Left lobe of liver (tissue), 2 donors: Measurements from ENCODE around the gene GABBR2. TPM values are rescaled to one million over a fixed set of nuclear protein-coding genes. Genes with fewer than 3 reads are reported as not detected.
"Not testable (repeated sequence)": the region's sequence is repeated elsewhere in the genome, so short reads cannot be mapped to it uniquely, and the experiment has no call there.

Experiments
- ATAC-seq: fragments of 200-7000 bp; cut with Tn5 transposase; one replicate; pipeline ENCODE4 v1.9.1; 2020; ENCODE audit warnings: mild to moderate bottlenecking, moderate library complexity
- DNase-seq: peaks from one replicate; pipeline ENCODE4 v3.0.0-alpha.2; 2020; ENCODE audit warnings: low spot score
- total RNA-seq: library from RNA; stranded (reverse); gene quantifications from one replicate; pipeline ENCODE4 v1.2.1, GENCODE V29; 2021
- donor health status: DM: no; HTN: no; CAD: no; lungs with moderate emphysema.
- donor health status: DM: no; HTN: yes; CAD: no.

Gene GABBR2
- total RNA-seq, 1 donor from 2014 or later = not detected

DNA sequence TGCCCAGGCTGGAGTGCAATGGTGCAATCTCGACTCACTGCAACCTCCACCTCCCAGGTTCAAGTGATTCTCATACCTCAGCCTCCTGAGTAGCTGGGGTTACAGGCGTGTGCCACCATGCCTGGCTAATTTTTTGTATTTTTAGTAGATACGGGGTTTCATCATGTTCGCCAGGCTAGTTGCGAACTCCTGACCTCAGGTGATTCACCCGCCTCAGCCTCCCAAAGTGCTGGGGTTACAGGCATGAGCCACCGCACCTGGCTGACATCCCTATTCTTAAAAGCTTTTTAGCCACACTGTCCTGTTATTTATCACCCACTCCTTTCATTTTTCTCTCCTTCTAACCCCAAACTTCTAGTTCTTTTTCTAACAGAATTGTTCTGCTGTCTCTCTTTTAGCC lies 425.6 kb downstream of the GABBR2 start:
- not testable (repeated sequence) for DNase-seq, ATAC-seq

DNA sequence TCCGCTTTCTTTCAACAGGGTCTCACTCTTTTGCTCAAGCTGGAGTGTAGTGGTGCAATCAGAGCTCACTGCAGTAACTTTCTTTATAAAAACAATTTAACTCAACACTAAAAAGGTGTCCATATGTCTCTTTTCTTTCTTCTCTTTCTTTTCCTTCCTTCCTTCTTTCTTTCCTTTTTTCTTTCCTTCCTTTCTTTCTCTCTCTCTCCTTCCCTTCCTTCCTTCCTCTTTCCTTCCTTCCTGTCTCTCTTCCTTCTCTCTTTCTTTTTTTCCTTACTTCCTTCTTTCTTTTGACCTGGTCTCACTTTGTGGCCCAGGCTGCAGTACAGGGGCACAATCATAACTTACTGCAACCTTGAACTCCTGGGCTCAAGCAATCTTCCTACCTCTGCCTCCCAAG lies 427.5 kb downstream of the GABBR2 start:
- DNase-seq (no peak), ATAC-seq (no peak)

DNA sequence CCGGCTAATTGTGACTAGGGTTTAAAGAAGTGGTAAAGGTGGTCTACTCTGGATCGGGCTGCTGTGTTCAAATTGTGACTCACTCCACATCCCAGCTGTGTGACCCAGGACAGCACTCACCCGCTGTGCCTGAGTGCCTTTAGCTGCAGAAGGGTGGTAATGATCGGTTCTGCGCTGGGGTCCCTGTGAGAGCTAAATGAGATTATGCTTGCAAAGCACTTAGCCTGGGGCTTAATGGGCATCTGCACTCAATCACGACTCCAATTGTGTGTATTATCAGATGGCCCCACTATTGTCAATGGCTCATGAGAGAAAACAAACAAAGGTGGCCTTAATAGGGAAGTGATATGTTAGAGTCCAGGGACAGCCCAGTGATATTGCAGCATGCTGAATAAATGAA lies 428.2 kb downstream of the GABBR2 start:
- DNase-seq (no peak), ATAC-seq (no peak)

DNA sequence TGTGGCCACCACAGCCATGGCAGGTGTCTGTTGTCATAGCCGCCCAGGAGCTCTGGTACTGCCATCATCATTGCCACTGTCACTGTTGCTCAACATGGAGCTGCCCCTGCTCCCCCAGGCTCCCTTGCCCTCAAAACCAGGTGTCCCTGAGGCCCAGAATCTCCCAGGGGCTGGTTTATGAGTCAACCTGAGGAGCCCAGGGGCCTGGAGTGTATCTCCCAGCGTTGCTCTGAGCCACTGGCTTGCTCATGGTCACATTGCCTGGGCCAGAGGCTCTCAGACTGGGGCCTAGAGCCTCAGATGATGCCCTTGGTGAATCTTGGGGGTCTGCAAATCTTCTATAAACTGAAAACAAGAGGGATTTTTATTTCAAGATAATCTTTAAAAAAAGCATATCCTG lies 428.6 kb downstream of the GABBR2 start:
- DNase-seq (no peak), ATAC-seq (no peak)

DNA sequence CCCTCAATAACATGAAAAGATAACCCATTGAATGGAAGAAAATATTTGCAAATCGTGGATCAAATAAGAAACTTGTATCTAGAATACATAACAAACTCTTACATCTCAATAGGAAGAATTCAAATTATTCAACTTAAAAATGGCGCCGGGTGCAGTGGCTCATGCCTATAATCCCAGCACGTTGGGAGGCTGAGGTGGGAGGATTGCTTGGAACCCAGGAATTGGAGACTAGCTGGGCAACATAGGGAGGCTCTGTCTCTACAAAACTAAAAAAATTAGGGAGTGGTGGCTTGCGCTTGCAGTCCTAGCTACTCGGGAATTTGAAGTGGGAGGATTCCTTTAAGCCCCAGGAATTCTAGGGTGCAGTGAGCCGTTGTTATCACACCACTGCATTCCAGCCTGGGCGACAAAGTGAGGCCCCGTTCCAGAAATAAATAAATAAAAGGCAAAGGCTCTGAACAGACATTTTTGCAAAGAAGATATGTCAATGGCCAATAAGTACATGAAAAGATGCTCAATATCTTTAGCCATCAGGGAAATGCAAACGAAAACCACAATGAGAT lies 431.7 kb downstream of the GABBR2 start:
- no peak for DNase-seq
- ATAC-seq = no peak

DNA sequence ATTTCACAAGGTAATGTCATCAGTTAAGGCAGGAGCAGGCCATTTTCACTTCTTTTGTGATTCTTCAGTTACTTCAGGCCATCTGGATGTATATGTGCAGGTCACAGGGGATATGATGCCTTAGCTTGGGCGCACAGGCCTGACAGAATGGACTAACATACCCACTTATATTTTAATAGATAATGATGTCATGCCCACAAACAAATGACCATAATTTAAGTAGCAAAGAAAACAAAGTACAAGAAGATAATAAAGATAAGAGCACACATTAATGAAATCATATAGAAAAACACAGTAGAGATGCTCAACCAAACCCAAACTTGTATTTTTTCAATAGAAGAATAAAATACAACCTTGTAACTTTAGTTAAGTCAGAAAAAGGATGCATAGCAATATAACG lies 433.6 kb downstream of the GABBR2 start:
- no peak for ATAC-seq
- no peak for DNase-seq

DNA sequence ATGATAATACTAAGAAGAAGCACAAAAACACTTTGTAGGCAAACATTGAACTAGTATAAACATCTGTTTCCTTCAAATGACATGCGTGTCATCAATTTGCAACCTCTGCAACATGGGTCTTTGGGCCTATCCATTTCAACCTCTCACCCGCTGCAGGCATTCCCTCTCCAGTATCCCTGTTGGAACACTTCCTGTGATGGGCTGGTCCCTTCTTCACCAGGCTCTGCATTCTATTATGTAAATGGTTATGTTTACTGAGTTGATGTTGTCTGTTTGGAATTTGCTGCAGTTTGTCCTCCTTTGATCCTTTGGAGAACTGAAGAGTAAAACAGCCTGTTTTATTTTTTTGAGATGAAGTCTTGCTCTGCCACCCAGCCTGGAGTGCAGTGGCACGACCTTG lies 436.7 kb downstream of the GABBR2 start:
- DNase-seq (no peak), ATAC-seq (no peak)

DNA sequence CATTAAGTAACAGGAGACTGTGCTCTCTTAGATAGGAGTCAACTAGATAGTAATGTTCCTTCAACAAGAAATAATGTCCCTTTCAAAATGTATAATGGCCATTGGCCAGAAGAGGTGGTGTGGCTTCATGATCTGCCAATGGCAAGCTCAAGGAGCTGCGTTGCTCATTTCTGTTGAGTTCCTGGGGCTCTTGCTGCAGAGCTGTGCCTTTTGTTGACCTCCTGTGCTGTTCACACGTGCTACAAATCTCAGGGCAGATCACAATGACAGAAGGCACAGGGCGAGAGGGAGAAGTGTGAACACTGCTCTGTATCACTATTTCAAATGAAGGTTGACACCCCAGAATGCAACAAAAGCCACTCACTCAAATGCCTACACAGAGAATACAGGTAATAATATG lies 437.3 kb downstream of the GABBR2 start:
- no peak for ATAC-seq
- no peak for DNase-seq

DNA sequence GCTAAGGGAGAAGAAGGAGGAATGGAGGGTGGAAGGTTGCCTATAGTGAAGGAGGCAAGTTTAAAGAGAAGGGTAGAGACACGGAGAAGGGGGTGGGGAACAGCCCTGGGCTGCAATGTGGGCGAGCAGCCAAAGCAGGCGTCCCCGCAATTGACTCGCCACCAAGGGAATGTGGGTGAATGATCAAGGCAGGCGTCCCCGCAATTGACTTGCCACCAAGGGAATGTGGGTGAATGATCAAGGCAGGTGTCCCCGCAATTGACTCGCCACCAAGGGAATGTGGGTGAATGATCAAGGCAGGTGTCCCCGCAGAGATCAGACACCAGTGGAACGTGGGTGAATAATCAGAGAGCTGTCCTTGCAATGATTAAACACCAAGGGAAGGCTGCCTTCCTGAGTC lies 438.5 kb downstream of the GABBR2 start:
- not testable (repeated sequence) for ATAC-seq, DNase-seq

DNA sequence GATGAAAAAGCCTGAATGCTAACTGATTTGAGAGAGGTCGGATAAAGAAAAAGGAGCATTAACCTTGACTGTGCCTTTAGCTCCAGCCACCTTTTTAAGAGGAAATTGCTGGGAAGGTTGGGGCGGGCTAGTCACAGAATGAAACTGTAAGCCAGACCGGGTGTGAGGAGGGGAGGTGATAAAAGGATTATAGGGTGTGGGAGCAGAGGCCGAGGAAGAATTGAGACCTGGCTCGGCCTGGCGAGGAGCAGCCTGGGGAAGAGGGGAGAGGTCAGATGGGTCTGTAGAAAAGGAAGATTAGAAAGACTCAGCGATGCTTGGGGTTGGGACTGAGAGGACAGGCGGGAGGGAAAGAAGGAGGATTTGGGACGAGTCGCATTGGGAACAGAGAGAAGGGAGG lies 439.1 kb downstream of the GABBR2 start:
- DNase-seq, ATAC-seq: not testable (repeated sequence)

DNA sequence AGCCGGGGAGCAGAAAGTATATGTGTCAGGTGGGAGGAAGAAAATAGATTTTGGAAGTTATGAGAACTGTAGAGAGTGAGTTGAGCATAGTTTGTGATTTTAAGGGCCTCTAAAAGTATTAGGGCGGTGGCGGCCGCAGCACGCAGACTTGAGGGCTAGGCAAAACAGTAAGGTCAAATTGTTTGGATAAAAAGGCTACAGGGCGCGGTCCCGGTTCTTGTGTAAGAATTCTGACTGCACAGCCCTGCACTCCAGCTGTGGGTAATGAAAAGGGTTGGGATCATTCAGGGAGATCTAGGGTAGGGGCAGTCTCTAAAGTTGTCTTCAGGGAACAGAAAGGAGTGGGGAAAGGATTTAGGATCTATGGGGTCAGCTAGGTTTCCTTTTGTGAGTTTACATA lies 441.2 kb downstream of the GABBR2 start:
- not testable (repeated sequence) for DNase-seq

DNA sequence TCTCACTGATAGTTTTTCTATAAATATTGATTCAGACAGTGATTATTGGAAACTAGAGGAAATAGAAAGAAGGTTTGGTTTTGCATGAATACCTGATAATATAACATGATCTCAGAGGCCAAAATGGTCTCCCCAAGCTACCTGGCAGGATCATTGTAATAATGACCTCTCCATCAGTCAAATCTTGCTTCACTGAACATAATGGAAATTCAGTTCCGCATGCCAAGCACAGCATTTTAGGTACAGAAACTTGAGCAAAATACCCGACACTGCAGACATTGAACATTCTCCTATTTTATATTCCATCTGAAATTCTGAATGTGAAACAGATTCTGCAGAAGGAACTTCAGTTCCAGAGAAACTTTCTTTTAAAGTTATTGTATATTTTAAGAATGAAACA lies 444.2 kb downstream of the GABBR2 start:
- DNase-seq = no peak
- no peak for ATAC-seq

More for the DNA sequence above, 441.2 kb downstream of the GABBR2 start:
- not testable (repeated sequence) for ATAC-seq

DNA sequence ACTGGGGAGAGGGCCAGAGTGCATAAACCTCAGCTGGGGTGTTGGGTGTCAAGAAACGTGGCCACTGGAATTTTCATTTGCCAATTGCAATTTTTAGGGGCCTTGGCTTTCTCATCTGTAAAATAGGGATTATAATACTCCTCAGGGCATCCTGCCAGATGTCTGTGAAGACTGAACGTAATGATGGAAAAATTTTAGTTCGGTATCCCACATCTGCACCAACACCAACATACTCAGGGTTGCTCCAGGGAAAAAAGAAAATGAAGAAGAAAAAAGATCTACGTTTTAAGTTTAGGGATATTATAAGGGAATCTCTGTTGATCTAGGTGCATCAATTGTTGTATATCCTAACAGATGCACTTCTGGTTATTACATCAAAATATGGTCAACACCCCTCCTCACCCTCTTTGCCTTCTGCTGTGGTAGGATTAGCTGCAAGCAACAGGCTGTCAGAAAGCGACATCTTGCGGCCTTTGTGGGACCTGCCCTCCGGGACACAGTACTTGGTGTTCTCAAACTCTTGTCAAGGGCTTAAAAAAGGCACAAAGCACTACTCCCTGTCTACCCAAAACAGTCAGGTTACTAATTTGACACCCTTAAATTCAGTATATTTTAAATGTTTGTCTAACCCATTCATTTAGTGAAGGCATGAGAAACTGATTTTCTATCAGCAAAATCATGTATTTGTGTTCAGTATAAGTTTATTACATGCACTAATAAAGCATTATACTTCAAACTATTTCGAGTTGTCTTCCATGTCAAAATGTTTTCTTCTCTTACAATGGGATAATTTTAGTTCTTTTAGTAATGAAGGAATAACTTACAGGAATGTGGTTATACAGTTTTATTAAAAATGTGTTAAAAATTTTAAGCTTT lies 445.0 kb downstream of the GABBR2 start:
- ATAC-seq (peak; percentile 99), DNase-seq (peak; percentile 77)

DNA sequence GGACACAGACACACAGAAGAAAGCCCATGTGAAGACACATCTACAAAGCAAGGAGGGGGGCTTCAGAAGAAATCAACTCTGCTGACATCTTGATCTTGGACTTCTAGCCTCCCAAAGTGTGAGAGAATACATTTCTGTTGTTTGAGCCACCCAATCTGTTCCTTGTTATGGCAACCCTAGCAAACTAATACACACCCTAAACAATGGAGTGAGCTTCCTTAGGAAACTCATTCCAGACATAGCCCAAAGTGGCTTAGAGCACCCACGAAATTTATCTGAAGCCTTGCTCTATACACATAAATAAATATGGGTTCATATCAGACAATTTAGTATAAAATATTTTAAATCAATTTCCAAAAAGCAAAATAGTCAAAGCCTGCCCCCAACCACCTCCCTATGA lies 445.7 kb downstream of the GABBR2 start:
- DNase-seq (no peak), ATAC-seq (no peak)

DNA sequence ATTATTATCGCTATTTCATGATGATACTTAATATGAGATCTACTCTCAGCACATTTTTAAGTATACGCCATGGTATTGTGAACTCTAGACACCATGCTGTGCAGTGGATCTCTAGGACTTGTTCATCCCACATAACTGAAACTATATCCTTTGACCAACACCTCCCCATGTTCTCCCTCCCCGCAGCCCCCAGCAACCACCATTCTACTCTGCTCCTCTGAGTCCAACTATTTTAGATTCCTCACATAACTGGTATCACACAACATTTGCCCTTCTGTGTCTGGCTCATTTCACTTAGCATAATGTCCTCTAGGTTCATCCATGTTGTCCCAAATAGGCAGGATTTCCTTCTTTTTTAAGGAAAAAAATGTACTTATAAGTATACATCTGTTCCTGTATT lies 446.7 kb downstream of the GABBR2 start:
- DNase-seq (no peak), ATAC-seq (no peak)

DNA sequence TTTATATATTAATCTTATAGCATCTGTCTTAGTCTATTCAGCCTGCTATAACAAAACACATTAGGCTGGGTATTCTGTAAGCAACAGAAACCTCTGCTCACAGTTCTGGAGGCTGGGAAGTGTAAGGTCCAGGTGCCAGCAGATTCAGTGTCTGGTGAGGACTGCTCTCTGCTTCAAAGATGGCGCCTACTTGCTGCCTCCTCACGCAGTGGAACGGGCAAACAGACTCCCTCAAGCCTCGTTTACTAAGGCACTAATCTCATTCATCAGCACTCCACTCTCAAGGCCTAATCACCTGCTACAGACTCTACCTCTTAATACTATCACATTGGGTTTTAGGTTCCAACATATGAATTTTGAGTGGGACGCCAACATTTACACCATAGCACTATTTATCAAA lies 448.1 kb downstream of the GABBR2 start:
- ATAC-seq = no peak
- no peak for DNase-seq

DNA sequence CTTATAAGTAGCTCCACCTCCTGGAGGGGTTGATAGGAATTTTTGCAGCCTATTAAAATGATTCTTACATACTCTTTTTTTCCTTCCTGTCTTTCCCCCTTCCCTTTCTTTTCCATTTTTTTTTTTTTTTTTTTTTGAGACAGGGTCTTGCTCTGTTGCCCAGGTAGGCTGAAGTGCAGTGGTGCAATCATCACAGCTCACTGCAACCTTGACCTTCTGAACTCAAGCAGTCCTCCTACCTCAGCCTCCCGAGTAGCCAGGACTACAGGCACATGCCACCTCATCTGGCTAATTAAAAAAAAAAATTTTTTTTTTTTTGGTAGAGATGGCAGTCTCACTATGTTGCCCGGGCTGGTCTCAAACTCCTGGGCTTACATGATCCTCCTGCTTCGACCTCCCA lies 448.9 kb downstream of the GABBR2 start:
- DNase-seq (no peak), ATAC-seq (no peak)

DNA sequence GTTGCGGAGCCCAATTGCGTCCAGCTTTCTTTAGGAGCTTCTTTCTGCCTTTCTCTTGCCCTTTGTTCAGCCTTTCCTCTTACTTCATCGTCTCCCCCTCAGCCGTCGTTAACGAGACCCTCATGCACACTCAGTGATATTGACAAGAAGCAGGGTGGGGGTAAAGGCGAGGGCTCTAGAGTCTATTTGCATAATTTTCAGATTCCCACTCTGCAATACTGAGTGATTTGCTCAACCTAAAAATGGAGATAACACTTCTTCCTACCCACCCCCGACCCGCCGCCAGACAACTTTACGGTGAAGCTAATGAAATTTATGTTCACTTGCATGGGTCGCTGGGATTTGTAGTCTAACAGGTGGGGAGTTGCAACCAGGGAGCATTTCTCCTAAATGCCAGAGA lies 452.0 kb downstream of the GABBR2 start:
- DNase-seq (no peak), ATAC-seq (no peak)

DNA sequence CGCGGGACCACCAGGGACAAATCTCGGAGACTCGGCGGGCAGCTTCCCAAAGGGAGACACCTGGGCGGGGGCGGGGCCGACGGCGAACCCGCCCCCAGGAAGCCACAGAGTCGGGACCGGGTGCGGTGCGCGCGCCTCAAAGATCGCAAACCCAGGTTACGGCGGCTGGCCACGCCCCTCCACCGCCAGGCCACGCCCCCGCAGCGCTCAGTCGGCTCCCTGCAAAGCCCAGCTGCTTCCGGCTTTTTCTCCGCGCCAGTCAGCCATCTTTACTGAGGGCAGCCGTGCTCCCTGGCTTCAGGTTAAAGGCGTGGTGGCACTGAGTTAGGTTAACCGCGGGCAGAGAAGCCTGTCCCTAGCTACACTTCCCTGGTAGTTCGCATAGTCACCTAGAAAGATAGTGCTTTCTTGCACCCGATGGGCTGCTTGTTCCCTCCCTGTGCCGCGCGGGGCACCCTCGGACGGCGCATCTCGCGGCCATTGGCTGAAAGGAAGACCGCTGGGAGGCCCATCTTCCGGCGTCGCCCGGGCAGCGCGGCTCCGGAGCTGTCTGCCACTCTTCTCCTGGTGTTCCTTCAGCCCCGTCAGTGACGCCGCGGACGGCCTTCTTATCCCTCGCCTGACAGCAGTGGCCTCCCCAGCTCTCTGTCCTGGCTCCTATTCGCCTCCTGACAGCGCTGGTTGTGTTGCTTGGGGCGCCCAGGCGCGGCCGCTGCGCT lies 453.0 kb downstream of the GABBR2 start, which contains the start of gene TBC1D2:
TSS of gene TBC1D2 (minus strand) at position 72 of the 719 bp plus-strand sequence. CDS start 108 bp downstream, outside the sequence.
- peak; percentile 98 for DNase-seq
- peak; percentile 94 for ATAC-seq

DNA sequence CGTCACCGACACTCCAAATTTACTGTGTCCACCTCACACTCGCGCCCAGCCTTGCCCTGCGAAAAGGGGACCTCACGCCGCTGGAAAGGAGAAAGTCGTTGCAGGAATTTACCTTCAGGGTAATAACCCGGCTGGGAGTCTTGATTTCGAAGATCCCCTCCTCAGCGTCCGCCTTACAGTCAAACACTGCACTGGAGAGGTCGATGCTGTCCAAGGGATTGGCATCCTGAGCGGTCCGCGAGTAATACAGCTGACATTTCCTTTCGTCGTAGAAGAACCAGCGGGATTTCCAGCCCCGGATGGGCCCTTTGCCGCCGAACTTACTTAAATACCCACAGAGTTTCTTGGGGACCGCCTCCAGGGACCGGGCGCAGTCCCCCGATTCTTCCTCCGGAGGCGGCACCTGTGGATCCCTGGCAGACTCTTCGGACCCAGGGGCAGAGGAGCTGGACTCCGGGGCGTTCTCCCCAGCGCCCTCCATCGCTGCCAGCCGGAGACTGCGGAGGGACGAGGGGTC lies 453.6 kb downstream of the GABBR2 start:
- ATAC-seq = peak; percentile 15

More for the DNA sequence above, 453.6 kb downstream of the GABBR2 start:
- DNase-seq = no peak
